ENCODE measurements around the gene IL18BP.

DNA sequence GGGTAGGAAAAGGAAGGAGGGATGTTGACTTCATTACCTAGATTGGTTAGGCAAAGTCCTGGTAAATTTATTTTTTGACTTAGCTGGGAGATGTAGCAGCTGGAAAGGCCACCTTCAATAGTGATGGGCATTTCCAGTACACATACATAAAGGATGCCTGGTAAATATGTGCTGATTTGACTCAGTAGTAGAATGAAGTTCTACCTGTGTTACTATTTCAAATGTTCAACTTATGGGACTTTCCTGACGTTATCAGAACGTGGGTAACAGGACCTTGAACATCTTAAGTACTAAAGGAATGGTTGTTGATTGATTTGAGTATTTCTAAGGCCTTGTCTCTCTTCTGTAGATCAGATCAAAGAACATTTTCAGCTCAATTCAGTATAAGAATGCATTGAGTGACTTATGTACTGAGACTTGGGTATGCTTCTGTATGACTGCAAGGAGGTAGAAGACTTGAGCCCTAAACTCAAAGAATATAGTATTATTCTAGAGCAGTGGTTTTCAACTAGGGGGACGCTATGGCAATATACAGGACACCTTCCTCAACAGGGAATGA is 42.7 kb upstream of the IL18BP start:
- TF ChIP-seq, protein P1, sequence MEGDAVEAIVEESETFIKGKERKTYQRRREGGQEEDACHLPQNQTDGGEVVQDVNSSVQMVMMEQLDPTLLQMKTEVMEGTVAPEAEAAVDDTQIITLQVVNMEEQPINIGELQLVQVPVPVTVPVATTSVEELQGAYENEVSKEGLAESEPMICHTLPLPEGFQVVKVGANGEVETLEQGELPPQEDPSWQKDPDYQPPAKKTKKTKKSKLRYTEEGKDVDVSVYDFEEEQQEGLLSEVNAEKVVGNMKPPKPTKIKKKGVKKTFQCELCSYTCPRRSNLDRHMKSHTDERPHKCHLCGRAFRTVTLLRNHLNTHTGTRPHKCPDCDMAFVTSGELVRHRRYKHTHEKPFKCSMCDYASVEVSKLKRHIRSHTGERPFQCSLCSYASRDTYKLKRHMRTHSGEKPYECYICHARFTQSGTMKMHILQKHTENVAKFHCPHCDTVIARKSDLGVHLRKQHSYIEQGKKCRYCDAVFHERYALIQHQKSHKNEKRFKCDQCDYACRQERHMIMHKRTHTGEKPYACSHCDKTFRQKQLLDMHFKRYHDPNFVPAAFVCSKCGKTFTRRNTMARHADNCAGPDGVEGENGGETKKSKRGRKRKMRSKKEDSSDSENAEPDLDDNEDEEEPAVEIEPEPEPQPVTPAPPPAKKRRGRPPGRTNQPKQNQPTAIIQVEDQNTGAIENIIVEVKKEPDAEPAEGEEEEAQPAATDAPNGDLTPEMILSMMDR (IDR thresholded peaks at IDR 0.05), result no peak
- TF ChIP-seq POLR2A (IDR thresholded peaks at IDR 0.05), result no peak
